Activated CD4-positive, alpha-beta T cell treated with anti-CD3 and anti-CD28 coated beads, Interleukin-2, Interleukin-6, amounts not matched to agents 100 ng/mL and 50 ng/mL, durations not matched to agents 16 hours and 8 hours (primary cell): Measurements from ENCODE around the gene SEC11A.
"Not testable (repeated sequence)": the region's sequence is repeated elsewhere in the genome, so short reads cannot be mapped to it uniquely, and the experiment has no call there.

ENCODE experiments used
- DNase-seq: peaks from one replicate; pipeline ENCODE4 v3.0.0-alpha.2; 2020

The SEC11A gene

GRCh38 chr15:84669726-84670125, 46.2 kb downstream of the SEC11A start:
- DNase-seq = peak; percentile 44

- DNase-seq = no peak
These were observed 47.5 kb downstream of the SEC11A start for GRCh38 chr15:84668221-84668982.

- DNase-seq = no peak
These were observed 49.6 kb downstream of the SEC11A start for GRCh38 chr15:84666373-84666772.

- DNase-seq = no peak
These were observed 54.9 kb downstream of the SEC11A start for GRCh38 chr15:84661001-84661400.

GRCh38 chr15:84659904-84660781, 55.8 kb downstream of the SEC11A start:
- DNase-seq = no peak

GRCh38 chr15:84658788-84659411, 57.0 kb downstream of the SEC11A start:
- no peak for DNase-seq

GRCh38 chr15:84658080-84658787, 57.7 kb downstream of the SEC11A start, which contains the start of gene NMB:
Gene NMB (minus strand): TSS chr15:84658199. CDS start chr15:84658152, 47 bp downstream.
- peak; percentile 91 for DNase-seq

- DNase-seq = no peak
These were observed 58.2 kb downstream of the SEC11A start for GRCh38 chr15:84657748-84658079.

GRCh38 chr15:84656972-84657371, 59.0 kb downstream of the SEC11A start:
- no peak for DNase-seq

GRCh38 chr15:84654689-84655453, 61.1 kb downstream of the SEC11A start:
- peak; percentile 88 for DNase-seq

- DNase-seq = peak; percentile 98
These were observed 61.8 kb downstream of the SEC11A start, which contains the start of gene WDR73 for GRCh38 chr15:84653910-84654688. Gene WDR73 (minus strand): TSS chr15:84654283. CDS start chr15:84654274, 9 bp downstream.

GRCh38 chr15:84653584-84653909, 62.4 kb downstream of the SEC11A start:
- DNase-seq = no peak

GRCh38 chr15:84649706-84650105, 66.2 kb downstream of the SEC11A start:
- no peak for DNase-seq

GRCh38 chr15:84648539-84648938, 67.4 kb downstream of the SEC11A start:
- DNase-seq = no peak

- DNase-seq = no peak
These were observed 68.2 kb downstream of the SEC11A start for GRCh38 chr15:84647726-84648125.

- no peak for DNase-seq
These were observed 69.9 kb downstream of the SEC11A start for GRCh38 chr15:84645997-84646396.

- no peak for DNase-seq
These were observed 70.4 kb downstream of the SEC11A start for GRCh38 chr15:84645496-84645895.

GRCh38 chr15:84643838-84644237, 72.1 kb downstream of the SEC11A start:
- DNase-seq = no peak

- not testable (repeated sequence) for DNase-seq
These were observed 73.3 kb downstream of the SEC11A start for GRCh38 chr15:84642640-84643039.

GRCh38 chr15:84641871-84642270, 74.1 kb downstream of the SEC11A start:
- not testable (repeated sequence) for DNase-seq

GRCh38 chr15:84638103-84638502, 77.8 kb downstream of the SEC11A start:
- DNase-seq = peak; percentile 22
